Measurements from ENCODE around the gene MAGEA2B.
"Not testable (repeated sequence)": the region's sequence is repeated elsewhere in the genome, so short reads cannot be mapped to it uniquely, and the experiment has no call there.

DNA sequence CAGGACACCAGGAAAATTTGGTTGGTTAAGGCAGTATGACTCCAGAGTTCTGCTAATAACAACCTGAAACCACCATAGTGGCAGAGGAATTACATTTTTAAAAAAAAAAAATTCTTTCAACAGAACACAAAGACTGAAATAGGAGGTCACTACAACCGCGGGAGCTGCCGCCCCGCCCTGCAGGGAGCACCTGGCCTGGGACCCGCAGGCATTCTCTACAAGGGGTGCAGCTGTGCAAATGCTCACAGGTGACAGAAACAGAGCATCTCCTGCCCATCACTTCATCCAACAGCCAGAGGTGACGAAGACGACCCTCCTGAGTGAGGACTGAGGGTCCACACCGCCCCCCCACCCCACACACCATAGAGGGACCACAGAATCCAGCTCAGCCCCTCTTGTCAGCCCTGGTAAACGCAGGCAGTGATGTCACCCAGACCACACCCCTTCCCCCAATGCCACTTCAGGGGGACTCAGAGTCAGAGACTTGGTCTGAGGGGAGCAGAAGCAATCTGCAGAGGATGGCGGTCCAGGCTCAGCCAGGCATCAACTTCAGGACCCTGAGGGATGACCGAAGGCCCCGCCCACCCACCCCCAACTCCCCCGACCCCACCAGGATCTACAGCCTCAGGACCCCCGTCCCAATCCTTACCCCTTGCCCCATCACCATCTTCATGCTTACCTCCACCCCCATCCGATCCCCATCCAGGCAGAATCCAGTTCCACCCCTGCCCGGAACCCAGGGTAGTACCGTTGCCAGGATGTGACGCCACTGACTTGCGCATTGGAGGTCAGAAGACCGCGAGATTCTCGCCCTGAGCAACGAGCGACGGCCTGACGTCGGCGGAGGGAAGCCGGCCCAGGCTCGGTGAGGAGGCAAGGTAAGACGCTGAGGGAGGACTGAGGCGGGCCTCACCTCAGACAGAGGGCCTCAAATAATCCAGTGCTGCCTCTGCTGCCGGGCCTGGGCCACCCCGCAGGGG lies 16.2 kb upstream of the MAGEA2B start, which contains the start of gene MAGEA3:
- not testable (repeated sequence) for TF ChIP-seq HDGF (IDR thresholded peaks at IDR 0.05; ENCODE audit: borderline replicate concordance); FOXA1 (IDR thresholded peaks at IDR 0.05); SUZ12 (IDR thresholded peaks at IDR 0.05); LEF1 (IDR thresholded peaks at IDR 0.05; ENCODE audit: borderline replicate concordance); BHLHE40 (IDR thresholded peaks at IDR 0.05; ENCODE audit: borderline replicate concordance); ELF4 (IDR thresholded peaks at IDR 0.05); FOXM1 (IDR thresholded peaks at IDR 0.05; ENCODE audit: borderline replicate concordance); CTBP1 (IDR thresholded peaks at IDR 0.05; ENCODE audit: borderline replicate concordance); TARDBP (IDR thresholded peaks at IDR 0.05); ZNF384 (IDR thresholded peaks at IDR 0.05); L3MBTL2 (conservative IDR thresholded peaks at IDR 0.05)

Data from HEK293T (cell line).